ENCODE results near the gene RPTOR.

DNA sequence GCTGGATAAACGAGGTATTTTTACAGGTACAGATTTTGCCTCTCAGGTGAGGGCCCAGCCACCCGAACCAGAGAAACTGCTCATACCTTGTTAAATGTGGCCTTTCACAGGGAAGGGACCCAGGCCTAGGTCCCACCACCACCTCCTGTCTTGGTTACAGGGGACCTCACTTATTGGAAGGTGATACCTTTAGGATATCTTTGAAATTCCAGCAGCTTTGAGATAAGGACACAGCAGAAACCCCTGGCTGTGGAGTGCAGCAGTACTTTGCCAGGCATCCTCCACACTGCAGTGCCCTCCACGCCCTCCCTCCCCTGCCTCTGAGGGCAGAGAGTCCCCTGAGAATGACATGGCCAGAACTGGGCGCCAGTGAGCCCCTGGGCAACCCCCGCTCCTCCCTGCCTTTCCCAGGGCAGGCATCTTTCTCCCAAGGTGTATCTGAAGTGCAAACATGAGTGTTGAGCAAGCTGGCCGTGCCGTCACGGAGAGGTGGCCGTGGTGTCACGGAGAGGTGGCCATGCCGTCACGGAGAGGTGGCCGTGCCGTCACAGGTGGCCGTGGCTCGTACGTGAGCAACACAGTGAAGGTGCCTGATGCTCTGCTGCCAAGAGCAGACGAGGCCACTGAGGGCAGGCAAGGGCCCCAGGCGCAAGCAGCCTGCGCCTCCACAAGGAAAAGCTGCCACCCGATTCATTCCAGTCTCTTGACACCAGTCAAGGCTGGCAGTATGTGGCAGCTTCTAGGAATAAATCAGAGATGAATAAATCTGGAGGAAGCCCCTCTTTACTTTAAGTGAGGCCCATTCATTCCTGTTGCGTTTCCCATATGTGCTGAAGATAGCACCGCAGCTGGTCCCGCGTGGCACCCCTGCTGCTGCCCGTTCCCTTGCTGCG lies 312.5 kb downstream of the RPTOR start:
- TF ChIP-seq ZNF140 (tag by site-specific recombination; IDR thresholded peaks at IDR 0.05) (no peak), ZNF544 (tag by site-specific recombination; IDR thresholded peaks at IDR 0.05) (no peak), ZNF132 (tag by site-specific recombination; IDR thresholded peaks at IDR 0.05; ENCODE audit: borderline replicate concordance) (no peak), ZNF24 (tag by site-specific recombination; IDR thresholded peaks at IDR 0.05) (no peak), HOXA7 (CRISPR knock-in tag; IDR thresholded peaks at IDR 0.05; ENCODE audit: borderline replicate concordance) (no peak), ZNF174 (tag by site-specific recombination; IDR thresholded peaks at IDR 0.05) (no peak), ZNF433 (tag by site-specific recombination; IDR thresholded peaks at IDR 0.05; ENCODE audit: low read depth) (no peak), ZNF391 (tag by site-specific recombination; IDR thresholded peaks at IDR 0.05; ENCODE audit: borderline replicate concordance, low read depth) (no peak)
- TF ChIP-seq, protein P1, sequence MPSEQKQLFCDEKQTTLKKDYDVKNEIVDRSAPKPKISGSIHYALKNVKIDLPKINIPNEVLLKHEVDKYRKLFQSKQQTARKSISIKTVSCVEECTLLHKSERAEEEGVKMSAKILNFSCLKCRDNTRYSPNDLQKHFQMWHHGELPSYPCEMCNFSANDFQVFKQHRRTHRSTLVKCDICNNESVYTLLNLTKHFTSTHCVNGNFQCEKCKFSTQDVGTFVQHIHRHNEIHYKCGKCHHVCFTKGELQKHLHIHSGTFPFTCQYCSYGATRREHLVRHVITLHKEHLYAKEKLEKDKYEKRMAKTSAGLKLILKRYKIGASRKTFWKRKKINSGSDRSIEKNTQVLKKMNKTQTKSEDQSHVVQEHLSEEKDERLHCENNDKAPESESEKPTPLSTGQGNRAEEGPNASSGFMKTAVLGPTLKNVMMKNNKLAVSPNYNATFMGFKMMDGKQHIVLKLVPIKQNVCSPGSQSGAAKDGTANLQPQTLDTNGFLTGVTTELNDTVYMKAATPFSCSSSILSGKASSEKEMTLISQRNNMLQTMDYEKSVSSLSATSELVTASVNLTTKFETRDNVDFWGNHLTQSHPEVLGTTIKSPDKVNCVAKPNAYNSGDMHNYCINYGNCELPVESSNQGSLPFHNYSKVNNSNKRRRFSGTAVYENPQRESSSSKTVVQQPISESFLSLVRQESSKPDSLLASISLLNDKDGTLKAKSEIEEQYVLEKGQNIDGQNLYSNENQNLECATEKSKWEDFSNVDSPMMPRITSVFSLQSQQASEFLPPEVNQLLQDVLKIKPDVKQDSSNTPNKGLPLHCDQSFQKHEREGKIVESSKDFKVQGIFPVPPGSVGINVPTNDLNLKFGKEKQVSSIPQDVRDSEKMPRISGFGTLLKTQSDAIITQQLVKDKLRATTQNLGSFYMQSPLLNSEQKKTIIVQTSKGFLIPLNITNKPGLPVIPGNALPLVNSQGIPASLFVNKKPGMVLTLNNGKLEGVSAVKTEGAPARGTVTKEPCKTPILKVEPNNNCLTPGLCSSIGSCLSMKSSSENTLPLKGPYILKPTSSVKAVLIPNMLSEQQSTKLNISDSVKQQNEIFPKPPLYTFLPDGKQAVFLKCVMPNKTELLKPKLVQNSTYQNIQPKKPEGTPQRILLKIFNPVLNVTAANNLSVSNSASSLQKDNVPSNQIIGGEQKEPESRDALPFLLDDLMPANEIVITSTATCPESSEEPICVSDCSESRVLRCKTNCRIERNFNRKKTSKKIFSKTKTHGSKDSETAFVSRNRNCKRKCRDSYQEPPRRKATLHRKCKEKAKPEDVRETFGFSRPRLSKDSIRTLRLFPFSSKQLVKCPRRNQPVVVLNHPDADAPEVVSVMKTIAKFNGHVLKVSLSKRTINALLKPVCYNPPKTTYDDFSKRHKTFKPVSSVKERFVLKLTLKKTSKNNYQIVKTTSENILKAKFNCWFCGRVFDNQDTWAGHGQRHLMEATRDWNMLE (tag by site-specific recombination; conservative IDR thresholded peaks at IDR 0.05; ENCODE audit: low read depth), result no peak
- TF ChIP-seq, protein P2, sequence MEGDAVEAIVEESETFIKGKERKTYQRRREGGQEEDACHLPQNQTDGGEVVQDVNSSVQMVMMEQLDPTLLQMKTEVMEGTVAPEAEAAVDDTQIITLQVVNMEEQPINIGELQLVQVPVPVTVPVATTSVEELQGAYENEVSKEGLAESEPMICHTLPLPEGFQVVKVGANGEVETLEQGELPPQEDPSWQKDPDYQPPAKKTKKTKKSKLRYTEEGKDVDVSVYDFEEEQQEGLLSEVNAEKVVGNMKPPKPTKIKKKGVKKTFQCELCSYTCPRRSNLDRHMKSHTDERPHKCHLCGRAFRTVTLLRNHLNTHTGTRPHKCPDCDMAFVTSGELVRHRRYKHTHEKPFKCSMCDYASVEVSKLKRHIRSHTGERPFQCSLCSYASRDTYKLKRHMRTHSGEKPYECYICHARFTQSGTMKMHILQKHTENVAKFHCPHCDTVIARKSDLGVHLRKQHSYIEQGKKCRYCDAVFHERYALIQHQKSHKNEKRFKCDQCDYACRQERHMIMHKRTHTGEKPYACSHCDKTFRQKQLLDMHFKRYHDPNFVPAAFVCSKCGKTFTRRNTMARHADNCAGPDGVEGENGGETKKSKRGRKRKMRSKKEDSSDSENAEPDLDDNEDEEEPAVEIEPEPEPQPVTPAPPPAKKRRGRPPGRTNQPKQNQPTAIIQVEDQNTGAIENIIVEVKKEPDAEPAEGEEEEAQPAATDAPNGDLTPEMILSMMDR (tag by site-specific recombination; IDR thresholded peaks at IDR 0.05), result no peak
- TF ChIP-seq, protein P3, sequence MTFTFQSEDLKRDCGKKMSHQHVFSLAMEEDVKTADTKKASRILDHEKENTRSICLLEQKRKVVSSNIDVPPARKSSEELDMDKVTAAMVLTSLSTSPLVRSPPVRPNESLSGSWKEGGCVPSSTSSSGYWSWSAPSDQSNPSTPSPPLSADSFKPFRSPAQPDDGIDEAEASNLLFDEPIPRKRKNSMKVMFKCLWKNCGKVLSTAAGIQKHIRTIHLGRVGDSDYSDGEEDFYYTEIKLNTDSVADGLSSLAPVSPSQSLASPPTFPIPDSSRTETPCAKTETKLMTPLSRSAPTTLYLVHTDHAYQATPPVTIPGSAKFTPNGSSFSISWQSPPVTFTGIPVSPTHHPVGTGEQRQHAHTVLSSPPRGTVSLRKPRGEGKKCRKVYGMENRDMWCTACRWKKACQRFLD (tag by site-specific recombination; IDR thresholded peaks at IDR 0.05), result no peak
